Upper lobe of right lung (tissue), 1 donor: ENCODE data around the gene RPL27A. TPM values are rescaled to one million over a fixed set of nuclear protein-coding genes. Genes with fewer than 3 reads are reported as not detected.

Source experiments
- ATAC-seq: fragments of 200-7000 bp; cut with Tn5 transposase; one replicate; pipeline ENCODE4 v1.9.1; 2020; ENCODE audit warnings: mild to moderate bottlenecking, moderate library complexity
- DNase-seq: peaks from one replicate; pipeline ENCODE4 v3.0.0-alpha.2; 2020
- H3K27ac ChIP-seq: fragments of 200-600 bp; one replicate; pipeline ENCODE4 v1.8.0; 2022
- H3K27me3 ChIP-seq: fragments of 200-600 bp; one replicate; pipeline ENCODE4 v1.8.0; 2022; ENCODE audit warnings: mild to moderate bottlenecking
- H3K36me3 ChIP-seq: fragments of 200-600 bp; one replicate; pipeline ENCODE4 v1.8.0; 2022
- H3K4me1 ChIP-seq: fragments of 200-600 bp; one replicate; pipeline ENCODE4 v1.8.0; 2022
- H3K4me3 ChIP-seq: fragments of 200-600 bp; one replicate; pipeline ENCODE4 v1.8.0; 2022; ENCODE audit warnings: mild to moderate bottlenecking
- H3K9me3 ChIP-seq: fragments of 200-600 bp; one replicate; pipeline ENCODE4 v1.8.0; 2022
- intact Hi-C: fragments of 100-400 bp; cut with DNase I; formaldehyde crosslinking; loops from one replicate; pipeline ENCODE4 v1.11.0; 2022
- total RNA-seq: library from RNA; stranded (reverse); fragmentation: NEBNext Ultra II Directional; extraction: Animal tissue kit (Norgen Biotek cat#: 25700); gene quantifications from one replicate; pipeline ENCODE4 v1.2.1, GENCODE V29; 2021
- TF ChIP-seq, protein P1 (sequence below): fragments of 200-600 bp; IDR thresholded peaks from one replicate; pipeline ENCODE4 v1.8.0; 2022; ENCODE audit warnings: antibody characterized with exemption
- donor health status: DM: no; HTN: yes; CAD: no; lungs with severe emphysema.

The RPL27A gene
- total RNA-seq, 1 donor from 2014 or later = 835 TPM

DNA sequence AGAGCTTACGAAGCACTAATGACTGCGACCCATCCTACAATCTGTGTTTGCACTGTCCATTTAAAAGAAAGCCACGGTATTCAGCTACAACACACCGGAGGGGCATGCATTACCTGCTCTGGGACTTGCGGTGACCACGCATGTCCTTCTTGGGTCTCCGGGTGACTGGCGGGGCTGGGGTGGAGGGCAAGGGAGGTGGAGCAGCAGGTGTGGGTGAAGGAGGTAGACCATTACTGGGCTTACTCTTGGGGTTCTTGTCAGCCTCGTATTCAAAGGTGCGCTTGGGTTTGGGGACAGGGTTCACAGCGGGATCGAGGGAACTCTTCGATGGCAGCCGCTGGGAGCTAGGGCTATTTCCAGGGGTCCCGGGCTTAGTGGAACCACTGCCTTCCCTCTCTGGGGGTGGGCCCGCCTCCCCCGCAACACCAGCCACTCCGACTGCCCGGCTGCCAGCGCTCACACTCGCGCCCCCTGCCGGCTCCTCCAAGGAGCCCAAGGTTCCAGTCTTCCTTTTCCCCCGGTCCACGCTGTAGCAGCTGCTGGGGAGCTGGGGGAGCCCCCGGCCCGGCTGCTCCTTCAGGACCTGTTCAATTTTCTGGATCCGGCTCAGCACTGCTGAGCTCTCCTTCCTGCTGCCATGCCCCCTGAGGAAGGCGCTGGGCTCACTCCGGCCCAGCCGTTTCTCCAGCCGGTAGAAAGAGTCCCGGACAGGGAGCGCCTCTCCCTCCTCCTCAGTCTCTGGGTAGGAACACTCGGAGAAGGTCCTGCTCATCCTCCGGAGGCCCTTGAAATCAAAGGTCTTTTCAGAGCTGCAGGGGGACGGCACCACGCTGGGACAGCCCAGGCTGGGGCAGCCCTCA, 47.5 kb downstream of the RPL27A start:
- no peak overlapping the region for H3K4me3 ChIP-seq
- DNase-seq (no peak), ATAC-seq (no peak)
- intact Hi-C loops = no loop called here
- H3K36me3 ChIP-seq = peaks cover 7% of the 10 kb centered on the region
- no peaks in the 10 kb centered on the region for H3K9me3 ChIP-seq
- no peak overlapping the region for H3K27ac ChIP-seq
- TF ChIP-seq, protein P1, sequence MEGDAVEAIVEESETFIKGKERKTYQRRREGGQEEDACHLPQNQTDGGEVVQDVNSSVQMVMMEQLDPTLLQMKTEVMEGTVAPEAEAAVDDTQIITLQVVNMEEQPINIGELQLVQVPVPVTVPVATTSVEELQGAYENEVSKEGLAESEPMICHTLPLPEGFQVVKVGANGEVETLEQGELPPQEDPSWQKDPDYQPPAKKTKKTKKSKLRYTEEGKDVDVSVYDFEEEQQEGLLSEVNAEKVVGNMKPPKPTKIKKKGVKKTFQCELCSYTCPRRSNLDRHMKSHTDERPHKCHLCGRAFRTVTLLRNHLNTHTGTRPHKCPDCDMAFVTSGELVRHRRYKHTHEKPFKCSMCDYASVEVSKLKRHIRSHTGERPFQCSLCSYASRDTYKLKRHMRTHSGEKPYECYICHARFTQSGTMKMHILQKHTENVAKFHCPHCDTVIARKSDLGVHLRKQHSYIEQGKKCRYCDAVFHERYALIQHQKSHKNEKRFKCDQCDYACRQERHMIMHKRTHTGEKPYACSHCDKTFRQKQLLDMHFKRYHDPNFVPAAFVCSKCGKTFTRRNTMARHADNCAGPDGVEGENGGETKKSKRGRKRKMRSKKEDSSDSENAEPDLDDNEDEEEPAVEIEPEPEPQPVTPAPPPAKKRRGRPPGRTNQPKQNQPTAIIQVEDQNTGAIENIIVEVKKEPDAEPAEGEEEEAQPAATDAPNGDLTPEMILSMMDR = no peak
- no peaks in the 10 kb centered on the region for H3K27me3 ChIP-seq
- peaks cover 34% of the 10 kb centered on the region for H3K4me1 ChIP-seq

DNA sequence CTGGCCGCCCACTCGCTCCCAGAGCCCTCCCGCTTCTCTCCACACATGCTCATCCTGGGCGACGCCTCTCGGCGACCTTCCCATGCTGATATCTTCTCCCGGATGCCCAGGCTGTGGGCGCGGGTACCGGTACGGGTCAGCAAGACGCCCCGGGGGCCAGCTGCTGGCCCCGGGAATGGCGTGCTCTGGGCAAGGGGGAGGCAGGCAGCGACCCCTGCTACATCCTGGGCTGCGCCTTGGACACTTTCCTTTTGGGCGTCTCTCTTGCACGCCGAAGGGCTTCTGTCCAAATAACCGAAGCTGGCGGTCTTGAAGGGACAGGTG, 48.1 kb downstream of the RPL27A start:
- peaks cover 34% of the 10 kb centered on the region for H3K4me1 ChIP-seq
- ATAC-seq = no peak
- peaks cover 4% of the 10 kb centered on the region for H3K36me3 ChIP-seq
- DNase-seq = no peak
- TF ChIP-seq, protein P1 = no peak
- no peak overlapping the region for H3K4me3 ChIP-seq
- no peak overlapping the region for H3K27ac ChIP-seq
- no peaks in the 10 kb centered on the region for H3K9me3 ChIP-seq
- intact Hi-C loops = no loop called here
- no peaks in the 10 kb centered on the region for H3K27me3 ChIP-seq

DNA sequence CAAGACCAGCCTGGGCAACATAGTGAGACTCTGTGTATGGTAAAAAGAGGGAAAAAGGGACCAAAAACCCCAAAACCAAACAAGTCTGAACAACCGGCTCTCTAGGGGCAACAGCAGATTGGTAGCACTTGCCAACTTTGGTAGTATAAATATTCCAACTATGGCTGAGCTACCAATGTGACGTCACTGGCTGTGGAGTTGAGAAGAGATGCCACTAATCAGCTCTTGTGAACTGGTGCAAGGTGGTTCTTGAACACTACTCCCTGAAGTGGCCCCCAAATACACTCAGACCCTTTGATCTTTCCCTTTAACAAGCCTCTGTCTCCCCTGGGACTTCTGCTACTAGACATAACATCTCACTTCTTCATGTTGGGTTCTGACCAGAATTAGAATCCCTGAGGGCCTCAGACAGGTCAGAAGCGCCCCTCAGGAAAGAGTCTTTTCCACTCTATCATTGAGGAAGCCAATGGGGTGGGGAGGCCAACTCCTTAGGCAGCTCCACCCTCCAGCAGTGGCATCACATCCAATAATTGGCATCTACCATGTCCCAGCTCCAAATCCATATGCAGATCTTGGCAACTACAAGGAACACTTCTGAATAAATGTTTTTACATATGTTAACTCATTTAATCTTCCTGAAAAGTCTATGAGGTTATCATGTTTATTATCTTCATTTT, 49.2 kb downstream of the RPL27A start:
- H3K27me3 ChIP-seq = no peaks in the 10 kb centered on the region
- DNase-seq (no peak), ATAC-seq (no peak)
- H3K9me3 ChIP-seq = no peaks in the 10 kb centered on the region
- TF ChIP-seq, protein P1 = no peak
- intact Hi-C loops = no loop called here
- H3K36me3 ChIP-seq = no peaks in the 10 kb centered on the region
- peaks cover 33% of the 10 kb centered on the region for H3K4me1 ChIP-seq
- no peak overlapping the region for H3K4me3 ChIP-seq
- H3K27ac ChIP-seq = peak overlapping the region; percentile 60

DNA sequence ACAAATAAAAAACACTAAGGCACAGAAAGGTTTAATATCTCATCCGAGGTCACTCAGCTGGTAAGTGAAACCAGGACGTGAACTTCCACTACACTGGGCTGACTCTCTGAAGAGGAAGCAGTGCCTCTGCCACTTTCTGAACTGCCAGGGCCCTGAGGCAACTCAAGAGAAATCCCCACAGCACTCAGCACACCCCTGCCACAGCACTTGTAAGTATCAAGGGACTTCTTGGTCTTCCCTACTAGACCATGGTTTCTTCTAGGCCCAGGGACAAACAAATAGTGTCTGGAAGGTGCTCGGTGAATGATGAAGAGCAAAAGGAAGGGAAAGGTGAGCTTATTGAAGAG, 49.7 kb downstream of the RPL27A start:
- ATAC-seq (peak; percentile 60), DNase-seq (no peak)
- Histone ChIP-seq H3K27ac (peak overlapping the region; percentile 60), H3K27me3 (no peaks in the 10 kb centered on the region), H3K4me1 (peaks cover 30% of the 10 kb centered on the region), H3K4me3 (no peak overlapping the region), H3K36me3 (no peaks in the 10 kb centered on the region), H3K9me3 (no peaks in the 10 kb centered on the region)
- TF ChIP-seq, protein P1 = no peak
- intact Hi-C loops = no loop called here

- intact Hi-C loops = no loop called here
- no peaks in the 10 kb centered on the region for H3K9me3 ChIP-seq
- peaks cover 30% of the 10 kb centered on the region for H3K4me1 ChIP-seq
- H3K27ac ChIP-seq = peak overlapping the region; percentile 60
- no peaks in the 10 kb centered on the region for H3K27me3 ChIP-seq
- no peak overlapping the region for H3K4me3 ChIP-seq
- DNase-seq = no peak
- TF ChIP-seq, protein P1 = no peak
- H3K36me3 ChIP-seq = no peaks in the 10 kb centered on the region
- ATAC-seq = peak; percentile 64
Measured at GRCh38 chr11:8732748-8733241, 50.2 kb downstream of the RPL27A start.
